OCI-LY7 (cell line): ENCODE data around the gene PIGP. TPM values are rescaled to one million over a fixed set of nuclear protein-coding genes. Genes with fewer than 3 reads are reported as not detected.

Experiments used
- BruUV-seq: library from RNA; stranded (reverse); fragments of 400-500 nt; replicated peaks from 2 replicates; lab custom pipeline; 2021; lab: Mats Ljungman, UMichigan
- CTCF ChIA-PET: fragments of 300-600 bp; sonication (Branson Sonifier 250); formaldehyde crosslinking; loops from one replicate; lab custom pipeline; 2022; ENCODE audit warnings: antibody characterized with exemption; ENCODE audit not compliant: unreplicated experiment; lab: Charles Lee
- POLR2A ChIA-PET: fragments of 300-600 bp; sonication (Branson Sonifier 250); formaldehyde crosslinking; loops from one replicate; lab custom pipeline; 2022; ENCODE audit warnings: antibody characterized with exemption; lab: Charles Lee
- DNase-seq: peaks from one replicate; pipeline ENCODE4 v3.0.0-alpha.2; 2015; ENCODE audit warnings: low spot score
- H2AFZ ChIP-seq: fragments of 200-600 bp; sonication (generic), shearing (Covaris generic); 2 replicates; pipeline ENCODE4 v1.6.1; 2014; ENCODE audit warnings: mild to moderate bottlenecking, antibody characterized with exemption, low read length, moderate library complexity
- H3K27ac ChIP-seq: fragments of 200-600 bp; sonication (generic); 2 replicates; pipeline ENCODE4 v1.5.1; 2014; ENCODE audit warnings: mixed run types, low read depth, mild to moderate bottlenecking, moderate library complexity, low read length, inconsistent platforms; ENCODE audit not compliant: poor library complexity, severe bottlenecking
- H3K36me3 ChIP-seq: fragments of 200-600 bp; sonication (generic); 2 replicates; pipeline ENCODE4 v1.6.1; 2014; ENCODE audit warnings: mild to moderate bottlenecking, antibody characterized with exemption, low read length, moderate library complexity, mixed read lengths; ENCODE audit not compliant: insufficient read depth
- H3K4me1 ChIP-seq: fragments of 200-600 bp; sonication (generic); 2 replicates; pipeline ENCODE4 v1.5.1; 2014; ENCODE audit warnings: mild to moderate bottlenecking, low read length; ENCODE audit not compliant: insufficient read depth, poor library complexity, severe bottlenecking
- H3K4me2 ChIP-seq: fragments of 200-600 bp; sonication (generic); 2 replicates; pipeline ENCODE4 v1.6.1; 2014; ENCODE audit warnings: mild to moderate bottlenecking, low read length
- H3K4me3 ChIP-seq: fragments of 200-600 bp; sonication (generic); 2 replicates; pipeline ENCODE4 v1.5.1; 2014; ENCODE audit warnings: mild to moderate bottlenecking, low read depth, low read length; ENCODE audit not compliant: poor library complexity, severe bottlenecking
- H3K79me2 ChIP-seq: fragments of 200-600 bp; sonication (generic); 2 replicates; pipeline ENCODE4 v1.6.1; 2016; ENCODE audit warnings: low read depth, mild to moderate bottlenecking, low read length, moderate library complexity, mixed read lengths; ENCODE audit not compliant: insufficient read depth
- H3K9me2 ChIP-seq: fragments of 200-600 bp; sonication (generic); 2 replicates; pipeline ENCODE4 v1.6.1; 2016; ENCODE audit warnings: mild to moderate bottlenecking, low read length, mixed read lengths; ENCODE audit not compliant: insufficient read depth
- H3K9me3 ChIP-seq: fragments of 200-600 bp; sonication (generic); 2 replicates; pipeline ENCODE4 v1.6.1; 2014; ENCODE audit warnings: mild to moderate bottlenecking, mixed run types, low read length, mixed read lengths
- H4K20me1 ChIP-seq: fragments of 200-600 bp; sonication (generic); 2 replicates; pipeline ENCODE4 v1.6.1; 2014; ENCODE audit warnings: mild to moderate bottlenecking, antibody characterized with exemption, low read length, moderate library complexity, mixed read lengths; ENCODE audit not compliant: insufficient read depth
- EZH2phosphoT487 ChIP-seq: fragments of 200-600 bp; sonication (generic); IDR thresholded peaks from 2 replicates; pipeline ENCODE4 v1.6.1; 2018; ENCODE audit warnings: low read depth, borderline replicate concordance, mild to moderate bottlenecking, mixed run types, antibody characterized with exemption, low read length, moderate library complexity, mixed read lengths
- intact Hi-C: fragments of 100-400 bp; cut with micrococcal nuclease; formaldehyde crosslinking; loops from one replicate; pipeline ENCODE4 v1.10.0; 2022; ENCODE audit not compliant: unreplicated experiment
- total RNA-seq, 2 experiments: library from RNA; depleted of rRNA in 1 of 2; stranded (reverse); fragments of >200 nt in 1 of 2; shearing (Covaris generic) in 1 of 2; gene quantifications; 2 replicates each; pipeline ENCODE4 v1.2.3, GENCODE V29; 2014 to 2022
- TF ChIP-seq, protein P1 (sequence below): fragments of 200-600 bp; sonication (generic); conservative IDR thresholded peaks from 2 replicates; pipeline ENCODE4 v1.5.1; 2014; ENCODE audit warnings: mild to moderate bottlenecking, antibody characterized with exemption, low read length, moderate library complexity, mixed read lengths

Gene PIGP
- total RNA-seq, 2 experiments from 2014 or later = 7.4 to 35.4 TPM

DNA sequence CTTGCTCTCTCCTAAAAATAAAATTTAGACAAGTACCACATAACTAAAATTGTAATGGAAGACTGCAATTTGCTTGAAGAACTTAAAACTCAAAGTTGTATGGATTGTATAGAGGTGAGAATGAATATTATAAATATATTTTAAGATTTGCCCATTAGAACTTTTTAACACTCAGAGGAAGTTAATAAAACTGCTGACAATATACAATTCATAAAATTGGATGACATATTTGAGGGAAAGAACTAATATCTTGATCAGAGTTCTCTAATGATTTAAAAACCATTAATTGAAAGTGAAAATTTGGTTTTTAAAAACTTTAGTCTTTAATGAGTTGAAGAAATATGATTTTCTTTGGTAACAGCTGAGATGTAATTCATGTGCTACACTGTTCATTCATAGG lies 21.1 kb upstream of the PIGP start:
- H3K4me2 ChIP-seq = no peak overlapping the region
- no peak overlapping the region for H2AFZ ChIP-seq
- no TSS peak for BruUV-seq
- no peaks in the 10 kb centered on the region for H3K4me1 ChIP-seq
- H3K36me3 ChIP-seq = peaks cover 63% of the 10 kb centered on the region
- intact Hi-C loops = no loop called here
- POLR2A ChIA-PET = no interaction called here
- CTCF ChIA-PET = no interaction called here
- TF ChIP-seq, protein P1, sequence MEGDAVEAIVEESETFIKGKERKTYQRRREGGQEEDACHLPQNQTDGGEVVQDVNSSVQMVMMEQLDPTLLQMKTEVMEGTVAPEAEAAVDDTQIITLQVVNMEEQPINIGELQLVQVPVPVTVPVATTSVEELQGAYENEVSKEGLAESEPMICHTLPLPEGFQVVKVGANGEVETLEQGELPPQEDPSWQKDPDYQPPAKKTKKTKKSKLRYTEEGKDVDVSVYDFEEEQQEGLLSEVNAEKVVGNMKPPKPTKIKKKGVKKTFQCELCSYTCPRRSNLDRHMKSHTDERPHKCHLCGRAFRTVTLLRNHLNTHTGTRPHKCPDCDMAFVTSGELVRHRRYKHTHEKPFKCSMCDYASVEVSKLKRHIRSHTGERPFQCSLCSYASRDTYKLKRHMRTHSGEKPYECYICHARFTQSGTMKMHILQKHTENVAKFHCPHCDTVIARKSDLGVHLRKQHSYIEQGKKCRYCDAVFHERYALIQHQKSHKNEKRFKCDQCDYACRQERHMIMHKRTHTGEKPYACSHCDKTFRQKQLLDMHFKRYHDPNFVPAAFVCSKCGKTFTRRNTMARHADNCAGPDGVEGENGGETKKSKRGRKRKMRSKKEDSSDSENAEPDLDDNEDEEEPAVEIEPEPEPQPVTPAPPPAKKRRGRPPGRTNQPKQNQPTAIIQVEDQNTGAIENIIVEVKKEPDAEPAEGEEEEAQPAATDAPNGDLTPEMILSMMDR = no peak
- no peak for TF ChIP-seq EZH2phosphoT487
- no peak overlapping the region for H3K4me3 ChIP-seq
- H4K20me1 ChIP-seq = no peaks in the 10 kb centered on the region
- H3K79me2 ChIP-seq = no peaks in the 10 kb centered on the region
- no peaks in the 10 kb centered on the region for H3K9me2 ChIP-seq
- no peaks in the 10 kb centered on the region for H3K9me3 ChIP-seq
- DNase-seq = no peak
- H3K27ac ChIP-seq = no peak overlapping the region

DNA sequence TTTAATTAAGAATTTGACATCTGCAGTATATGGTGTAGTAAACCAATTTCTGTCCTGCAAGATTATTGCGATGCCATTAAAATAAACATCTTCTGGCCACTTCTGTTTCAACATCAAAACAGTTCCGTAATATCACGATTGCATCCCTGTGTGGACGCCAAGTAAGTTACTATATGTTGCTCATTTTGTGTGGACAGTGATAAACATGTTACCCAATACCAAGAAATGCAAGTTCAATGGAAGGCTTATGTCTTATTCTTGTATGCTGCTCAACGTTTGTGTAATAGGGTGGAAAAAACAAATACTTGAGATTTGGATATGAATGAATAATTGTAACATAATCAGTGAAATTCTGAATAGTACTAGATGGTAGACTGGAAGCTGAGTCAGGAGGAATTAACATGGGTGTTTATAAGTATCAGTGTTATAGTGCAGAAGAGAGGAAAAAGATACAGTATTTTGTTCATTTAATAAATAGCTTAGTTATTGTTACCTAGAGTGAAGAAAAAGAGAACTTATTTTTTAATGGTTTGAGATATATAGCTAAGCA lies 15.4 kb upstream of the PIGP start:
- POLR2A ChIA-PET = interaction anchor here (0.6 kb wide), 2 partner anchors 28 to 96 kb away, joined by 3 read pairs; no protein-coding TSS in a partner anchor
- no peaks in the 10 kb centered on the region for H3K4me1 ChIP-seq
- H3K4me2 ChIP-seq = no peak overlapping the region
- CTCF ChIA-PET = no interaction called here
- no peak overlapping the region for H2AFZ ChIP-seq
- H3K9me2 ChIP-seq = no peaks in the 10 kb centered on the region
- no peaks in the 10 kb centered on the region for H3K9me3 ChIP-seq
- TF ChIP-seq EZH2phosphoT487 = no peak
- TF ChIP-seq, protein P1 = no peak
- no peak overlapping the region for H3K4me3 ChIP-seq
- intact Hi-C loops = no loop called here
- DNase-seq = no peak
- no TSS peak for BruUV-seq
- 0 out of 2 replicates have a peak, but pooled peaks cover 4% of the 10 kb centered on the region for H4K20me1 ChIP-seq
- H3K36me3 ChIP-seq = peaks cover 39% of the 10 kb centered on the region
- H3K27ac ChIP-seq = no peak overlapping the region
- H3K79me2 ChIP-seq = peaks cover 13% of the 10 kb centered on the region

DNA sequence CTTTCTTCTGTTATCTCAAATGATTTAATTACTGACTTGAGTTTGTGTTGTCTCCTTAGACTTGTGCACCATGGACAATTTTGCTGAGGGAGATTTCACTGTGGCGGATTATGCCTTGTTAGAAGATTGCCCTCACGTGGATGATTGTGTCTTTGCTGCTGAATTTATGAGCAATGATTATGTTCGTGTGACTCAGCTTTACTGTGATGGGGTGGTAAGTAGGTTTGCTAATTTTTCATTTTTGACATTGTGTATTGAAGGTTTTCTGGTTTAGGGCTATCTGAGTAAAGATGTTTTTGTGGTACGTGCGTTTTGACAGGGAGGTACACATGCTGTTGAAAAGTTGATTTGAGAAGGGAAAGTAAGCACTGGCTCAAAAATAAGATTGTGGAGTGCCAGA lies 14.3 kb upstream of the PIGP start:
- POLR2A ChIA-PET = interaction anchor here (0.6 to 0.8 kb wide), 2 partner anchors 12 to 56 kb away, joined by 3 read pairs; no protein-coding TSS in a partner anchor

More for the DNA sequence above, 14.3 kb upstream of the PIGP start:
- Histone ChIP-seq H2AFZ (no peak overlapping the region), H3K36me3 (peaks cover 35% of the 10 kb centered on the region), H3K27ac (no peak overlapping the region), H3K4me2 (no peak overlapping the region), H4K20me1 (0 out of 2 replicates have a peak, but pooled peaks cover 6% of the 10 kb centered on the region), H3K9me3 (no peaks in the 10 kb centered on the region), H3K9me2 (no peaks in the 10 kb centered on the region), H3K4me1 (no peaks in the 10 kb centered on the region), H3K79me2 (peaks cover 24% of the 10 kb centered on the region), H3K4me3 (no peak overlapping the region)
- intact Hi-C loops = no loop called here
- no TSS peak for BruUV-seq
- CTCF ChIA-PET = no interaction called here
- DNase-seq = no peak
- TF ChIP-seq, protein P1 = 0 out of 2 replicates have a peak, but pooled peaks have one; percentile 8
- no peak for TF ChIP-seq EZH2phosphoT487
